Calu3 (cell line): ENCODE results near the gene LMLN. TPM values are rescaled to one million over a fixed set of nuclear protein-coding genes. Genes with fewer than 3 reads are reported as not detected.
"Not testable (repeated sequence)": the region's sequence is repeated elsewhere in the genome, so short reads cannot be mapped to it uniquely, and the experiment has no call there.

ENCODE experiments used
- BruUV-seq: library from RNA; stranded (reverse); fragments of 400-500 nt; replicated peaks from 2 replicates; lab custom pipeline; 2021; lab: Mats Ljungman, UMichigan
- CTCF ChIA-PET: fragments of 300-600 bp; sonication (Branson Sonifier 250); formaldehyde crosslinking; loops from one replicate; lab custom pipeline; 2022; ENCODE audit warnings: antibody characterized with exemption; lab: Charles Lee
- DNase-seq: peaks from one replicate; pipeline ENCODE4 v3.0.0; 2022
- H3K27ac Mint-ChIP-seq: one replicate; pipeline ENCODE4 v1.8.0; 2022; ENCODE audit warnings: mixed read lengths; ENCODE audit not compliant: unreplicated experiment
- H3K27me3 Mint-ChIP-seq: one replicate; pipeline ENCODE4 v1.8.0; 2022; ENCODE audit warnings: mixed read lengths; ENCODE audit not compliant: unreplicated experiment
- H3K36me3 Mint-ChIP-seq: one replicate; pipeline ENCODE4 v1.8.0; 2022; ENCODE audit warnings: mild to moderate bottlenecking, moderate library complexity, mixed read lengths; ENCODE audit not compliant: insufficient read depth, unreplicated experiment
- H3K4me1 Mint-ChIP-seq: one replicate; pipeline ENCODE4 v1.8.0; 2022; ENCODE audit warnings: mild to moderate bottlenecking, low read depth, mixed read lengths; ENCODE audit not compliant: unreplicated experiment
- H3K4me3 Mint-ChIP-seq: one replicate; pipeline ENCODE4 v1.8.0; 2022; ENCODE audit warnings: mild to moderate bottlenecking, low read depth, moderate library complexity, mixed read lengths; ENCODE audit not compliant: unreplicated experiment
- H3K9me3 Mint-ChIP-seq: one replicate; pipeline ENCODE4 v1.8.0; 2022; ENCODE audit warnings: low read depth, mixed read lengths; ENCODE audit not compliant: unreplicated experiment
- intact Hi-C: fragments of 100-400 bp; cut with micrococcal nuclease; formaldehyde crosslinking; loops from one replicate; pipeline ENCODE4 v1.10.0; 2022; ENCODE audit not compliant: unreplicated experiment
- total RNA-seq: library from RNA; stranded (reverse); gene quantifications from 2 replicates; pipeline ENCODE4 v1.2.3, GENCODE V29; 2022
- TF ChIP-seq, protein P1 (sequence below): fragments of 200-600 bp; IDR thresholded peaks from one replicate; pipeline ENCODE4 v1.8.0; 2022; ENCODE audit warnings: antibody characterized with exemption; ENCODE audit not compliant: unreplicated experiment

Gene LMLN
- total RNA-seq, 1 experiment from 2014 or later = 7.6 TPM

DNA sequence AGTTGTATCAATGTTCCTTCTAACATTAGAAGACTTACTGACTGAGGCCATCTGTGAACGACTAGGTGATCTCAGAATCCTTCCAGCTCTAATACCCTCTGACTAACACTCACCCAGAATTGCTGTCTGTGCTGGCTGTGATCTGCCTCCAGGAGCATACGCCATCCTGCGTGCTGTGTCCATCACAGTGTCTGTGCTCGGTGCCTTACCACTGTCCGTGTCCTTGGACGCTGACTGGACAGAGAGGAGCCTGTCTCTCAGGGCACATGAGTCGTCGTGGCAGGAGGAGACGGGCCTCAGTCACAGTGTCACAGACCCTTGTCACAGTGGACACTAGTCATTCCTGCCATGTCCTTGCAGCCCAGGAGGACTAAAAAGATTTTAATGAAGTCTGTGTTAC is 83.1 kb downstream of the LMLN start:
- H3K9me3 Mint-ChIP-seq = no peaks in the 10 kb centered on the region
- no peak overlapping the region for H3K27ac Mint-ChIP-seq
- H3K4me3 Mint-ChIP-seq = no peak overlapping the region
- BruUV-seq = no TSS peak
- TF ChIP-seq, protein P1, sequence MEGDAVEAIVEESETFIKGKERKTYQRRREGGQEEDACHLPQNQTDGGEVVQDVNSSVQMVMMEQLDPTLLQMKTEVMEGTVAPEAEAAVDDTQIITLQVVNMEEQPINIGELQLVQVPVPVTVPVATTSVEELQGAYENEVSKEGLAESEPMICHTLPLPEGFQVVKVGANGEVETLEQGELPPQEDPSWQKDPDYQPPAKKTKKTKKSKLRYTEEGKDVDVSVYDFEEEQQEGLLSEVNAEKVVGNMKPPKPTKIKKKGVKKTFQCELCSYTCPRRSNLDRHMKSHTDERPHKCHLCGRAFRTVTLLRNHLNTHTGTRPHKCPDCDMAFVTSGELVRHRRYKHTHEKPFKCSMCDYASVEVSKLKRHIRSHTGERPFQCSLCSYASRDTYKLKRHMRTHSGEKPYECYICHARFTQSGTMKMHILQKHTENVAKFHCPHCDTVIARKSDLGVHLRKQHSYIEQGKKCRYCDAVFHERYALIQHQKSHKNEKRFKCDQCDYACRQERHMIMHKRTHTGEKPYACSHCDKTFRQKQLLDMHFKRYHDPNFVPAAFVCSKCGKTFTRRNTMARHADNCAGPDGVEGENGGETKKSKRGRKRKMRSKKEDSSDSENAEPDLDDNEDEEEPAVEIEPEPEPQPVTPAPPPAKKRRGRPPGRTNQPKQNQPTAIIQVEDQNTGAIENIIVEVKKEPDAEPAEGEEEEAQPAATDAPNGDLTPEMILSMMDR = no peak
- intact Hi-C loops = no loop called here
- H3K27me3 Mint-ChIP-seq = peaks cover 3% of the 10 kb centered on the region
- H3K36me3 Mint-ChIP-seq = no peaks in the 10 kb centered on the region
- H3K4me1 Mint-ChIP-seq = no peaks in the 10 kb centered on the region
- no peak for DNase-seq
- CTCF ChIA-PET = no interaction called here

DNA sequence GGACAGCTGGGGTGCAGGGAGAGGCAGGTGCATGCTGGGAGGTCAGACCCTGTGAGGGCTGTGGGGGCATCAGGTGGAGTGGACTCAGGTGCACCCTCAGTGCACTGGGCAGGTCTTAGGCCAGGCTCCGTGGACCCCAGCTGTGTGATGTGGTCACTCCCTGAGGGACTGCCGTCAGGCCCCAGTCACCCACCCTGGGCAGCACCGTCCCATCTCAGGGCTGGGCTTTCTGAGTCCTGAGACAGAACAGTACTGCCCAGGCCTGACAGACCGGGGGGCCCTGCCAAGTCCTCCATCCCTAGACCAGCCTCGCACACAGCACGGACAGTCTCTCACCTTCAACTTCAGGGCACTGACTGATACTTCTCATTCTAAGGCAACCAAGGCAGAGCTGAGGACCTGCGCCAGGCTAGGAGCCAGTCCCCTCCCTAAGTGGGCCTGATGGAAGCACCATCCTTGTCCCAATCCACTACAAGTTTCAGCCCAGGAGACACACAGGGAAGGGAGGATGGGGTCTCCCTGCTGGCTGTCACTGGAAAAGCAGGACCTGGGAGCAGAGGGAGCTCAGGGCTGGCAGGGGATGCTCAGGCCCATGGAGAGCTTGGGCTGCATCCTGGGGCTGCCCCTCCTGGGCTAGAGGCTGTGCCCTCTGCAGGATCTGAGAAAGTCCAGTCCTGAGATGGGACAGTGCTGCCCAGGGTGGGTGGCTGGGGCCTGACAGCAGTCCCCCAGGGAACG is 86.3 kb downstream of the LMLN start:
- Mint-ChIP-seq H3K4me1 (no peaks in the 10 kb centered on the region), H3K36me3 (no peaks in the 10 kb centered on the region), H3K27me3 (peaks cover 20% of the 10 kb centered on the region), H3K27ac (no peak overlapping the region), H3K4me3 (no peak overlapping the region), H3K9me3 (no peaks in the 10 kb centered on the region)
- CTCF ChIA-PET = interaction anchor here (1.9 kb wide), 1 partner anchor 34 kb away, joined by 4 read pairs; no protein-coding TSS in a partner anchor
- intact Hi-C loops = no loop called here
- DNase-seq = no peak
- TF ChIP-seq, protein P1 = no peak
- BruUV-seq = no TSS peak

DNA sequence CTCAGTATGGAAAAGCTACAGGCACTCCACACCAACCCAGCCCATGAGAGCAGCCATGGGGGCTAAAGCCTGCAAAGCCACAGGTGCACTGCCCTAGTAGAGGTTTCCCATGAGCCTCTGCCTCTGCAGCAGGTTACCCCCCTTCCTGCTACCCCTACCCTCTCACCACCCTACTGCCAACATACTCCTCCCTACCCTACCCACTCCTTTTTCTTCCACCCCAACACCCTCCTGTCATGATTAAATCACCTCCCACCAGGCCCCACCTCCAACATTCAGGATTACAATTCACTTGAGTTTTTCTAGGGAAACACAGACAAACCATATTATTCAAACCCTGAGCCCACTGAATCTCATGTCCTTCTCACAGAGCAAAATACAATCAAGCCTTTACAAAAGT is 88.4 kb downstream of the LMLN start:
- TF ChIP-seq, protein P1 = no peak
- no TSS peak for BruUV-seq
- no peaks in the 10 kb centered on the region for H3K9me3 Mint-ChIP-seq
- intact Hi-C loops = no loop called here
- no peak overlapping the region for H3K4me3 Mint-ChIP-seq
- no peaks in the 10 kb centered on the region for H3K4me1 Mint-ChIP-seq
- H3K27ac Mint-ChIP-seq = no peak overlapping the region
- no peaks in the 10 kb centered on the region for H3K36me3 Mint-ChIP-seq
- no peak for DNase-seq
- CTCF ChIA-PET = no interaction called here
- peaks cover 20% of the 10 kb centered on the region for H3K27me3 Mint-ChIP-seq

DNA sequence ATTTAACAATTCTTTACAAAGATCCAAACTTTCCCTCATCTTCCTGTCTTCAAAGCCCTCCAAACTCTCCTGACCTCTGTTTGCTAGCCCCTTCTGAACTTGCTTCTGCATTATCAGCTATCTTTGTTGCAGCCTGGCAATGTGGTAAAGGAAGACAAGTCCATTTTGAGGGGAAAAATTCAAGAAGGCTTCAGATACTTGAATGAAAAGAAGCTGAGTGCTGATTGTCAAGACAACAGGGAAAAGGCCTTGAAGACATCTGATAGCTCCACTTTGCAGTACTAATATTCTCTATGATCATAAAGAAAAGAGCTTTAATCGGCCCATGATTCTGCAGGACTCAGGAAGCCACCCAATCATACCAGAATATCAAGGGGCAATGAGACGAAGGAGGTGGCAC is 91.8 kb downstream of the LMLN start:
- Mint-ChIP-seq H3K36me3 (no peaks in the 10 kb centered on the region), H3K27me3 (peaks cover 30% of the 10 kb centered on the region), H3K9me3 (no peaks in the 10 kb centered on the region), H3K27ac (no peak overlapping the region), H3K4me1 (no peaks in the 10 kb centered on the region), H3K4me3 (no peak overlapping the region)
- intact Hi-C loops = no loop called here
- no peak for DNase-seq
- TF ChIP-seq, protein P1 = no peak
- CTCF ChIA-PET = no interaction called here
- BruUV-seq = no TSS peak

DNA sequence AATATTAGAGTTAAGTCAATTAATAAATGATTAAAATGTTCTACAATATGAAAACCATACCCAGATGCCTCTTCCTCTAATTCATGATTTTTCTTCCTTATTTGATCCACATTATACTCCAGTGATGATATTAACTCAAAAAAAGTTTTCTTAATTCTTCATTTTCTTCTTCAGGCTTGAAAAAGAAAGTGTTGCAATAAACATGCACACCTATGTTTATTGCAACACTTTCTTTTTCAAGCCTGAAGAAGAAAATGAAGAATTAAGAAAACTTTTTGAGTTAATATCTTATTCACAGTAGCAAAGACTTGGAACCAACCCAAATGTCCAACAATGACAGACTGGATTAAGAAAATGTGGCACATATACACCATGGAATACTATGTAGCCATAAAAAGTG is 93.4 kb downstream of the LMLN start:
- Mint-ChIP-seq H3K27me3 (peaks cover 30% of the 10 kb centered on the region), H3K27ac (peak overlapping the region; percentile 41)
- CTCF ChIA-PET, H3K36me3 Mint-ChIP-seq, BruUV-seq, DNase-seq, H3K4me3 Mint-ChIP-seq, H3K9me3 Mint-ChIP-seq, intact Hi-C loops, H3K4me1 Mint-ChIP-seq: not testable (repeated sequence)
